Fibroblast of lung (primary cell): ENCODE data around the gene HES7. TPM values are rescaled to one million over a fixed set of nuclear protein-coding genes. Genes with fewer than 3 reads are reported as not detected.

Source experiments
- DNase-seq, 2 donors: peaks; one replicate each; pipeline versions ENCODE4 v3.0.0 to v3.0.0-alpha.2; 2010; ENCODE audit warnings: low read depth in 2 of 2
- H2AFZ ChIP-seq: 2 replicates; pipeline ENCODE4 v1.5.1; 2012; ENCODE audit warnings: low read length, control low read depth, inconsistent platforms
- H3K27ac ChIP-seq: 2 replicates; pipeline ENCODE4 v1.5.1; 2011; ENCODE audit warnings: low read length, control low read depth; ENCODE audit not compliant: insufficient read depth
- H3K27me3 ChIP-seq: 2 replicates; pipeline ENCODE4 v1.5.1; 2011; ENCODE audit warnings: mild to moderate bottlenecking, low read length; ENCODE audit not compliant: control insufficient read depth, insufficient read depth
- H3K36me3 ChIP-seq: 2 replicates; pipeline ENCODE4 v1.5.1; 2011; ENCODE audit warnings: low read length; ENCODE audit not compliant: control insufficient read depth, insufficient read depth
- H3K4me1 ChIP-seq: 2 replicates; pipeline ENCODE4 v1.5.1; 2011; ENCODE audit warnings: low read length; ENCODE audit not compliant: control insufficient read depth, insufficient read depth; ENCODE audit errors: extremely low read depth
- H3K4me2 ChIP-seq: 2 replicates; pipeline ENCODE4 v1.5.1; 2011; ENCODE audit warnings: low read length, control low read depth; ENCODE audit not compliant: insufficient read depth; ENCODE audit errors: extremely low read depth
- H3K4me3 ChIP-seq, 4 experiments: fragments of 200-600 bp in 1 of 4; sonication (generic) in 1 of 4; replicated peaks in 1 of 4; 2 replicates each; pipeline ENCODE4 v1.5.1; 2011 to 2016; ENCODE audit warnings: low read length in 4 of 4, low read depth in 3 of 4, mild to moderate bottlenecking in 3 of 4, control low read depth in 2 of 4, inconsistent platforms in 1 of 4, mixed read lengths in 1 of 4; ENCODE audit not compliant: insufficient read depth in 1 of 4; ENCODE audit errors: control extremely low read depth in 1 of 4
- H3K79me2 ChIP-seq: 2 replicates; pipeline ENCODE4 v1.5.1; 2012; ENCODE audit warnings: mild to moderate bottlenecking, low read length, inconsistent platforms; ENCODE audit not compliant: control insufficient read depth, insufficient read depth
- H3K9ac ChIP-seq: 2 replicates; pipeline ENCODE4 v1.5.1; 2011; ENCODE audit warnings: mild to moderate bottlenecking, low read length, control low read depth; ENCODE audit not compliant: insufficient read depth
- H3K9me3 ChIP-seq: 2 replicates; pipeline ENCODE4 v1.5.1; 2012; ENCODE audit warnings: low read depth, low read length; ENCODE audit not compliant: control insufficient read depth, insufficient read depth
- H4K20me1 ChIP-seq: 2 replicates; pipeline ENCODE4 v1.5.1; 2011; ENCODE audit warnings: low read length; ENCODE audit not compliant: control insufficient read depth, insufficient read depth; ENCODE audit errors: extremely low read depth
- CTCF ChIP-seq, 2 donors: IDR thresholded peaks in 1 of 2; conservative IDR thresholded peaks in 1 of 2; 1 replicate in 1 of 2; 2 replicates in 1 of 2; pipeline ENCODE4 v1.5.1; 2011 to 2012; ENCODE audit warnings: low read length in 2 of 2, control low read depth in 1 of 2, inconsistent platforms in 1 of 2, low read depth in 1 of 2, mild to moderate bottlenecking in 1 of 2
- EZH2 ChIP-seq: IDR thresholded peaks from 2 replicates; pipeline ENCODE4 v1.5.1; 2012; ENCODE audit warnings: low read length, control low read depth, mild to moderate bottlenecking; ENCODE audit errors: missing control alignments
- polyA plus RNA-seq, 2 donors: library from polyadenylated mRNA; depleted of rRNA in 1 of 2; stranded (reverse) in 1 of 2; unstranded in 1 of 2; fragments of >200 nt; gene quantifications; 2 replicates each; pipeline ENCODE4 v1.2.1, GENCODE V29; 2011 to 2012; ENCODE audit warnings: missing spikeins in 1 of 2
- total RNA-seq: library from RNA; depleted of rRNA; stranded (reverse); fragments of >200 nt; gene quantifications from 2 replicates; pipeline ENCODE4 v1.2.1, GENCODE V29; 2014

HES7 gene
- total and polyA plus RNA-seq, 2 donors (not counting 1 experiment from before 2014, with no cell fraction given): under 0.01 TPM; not detected in 1

DNA sequence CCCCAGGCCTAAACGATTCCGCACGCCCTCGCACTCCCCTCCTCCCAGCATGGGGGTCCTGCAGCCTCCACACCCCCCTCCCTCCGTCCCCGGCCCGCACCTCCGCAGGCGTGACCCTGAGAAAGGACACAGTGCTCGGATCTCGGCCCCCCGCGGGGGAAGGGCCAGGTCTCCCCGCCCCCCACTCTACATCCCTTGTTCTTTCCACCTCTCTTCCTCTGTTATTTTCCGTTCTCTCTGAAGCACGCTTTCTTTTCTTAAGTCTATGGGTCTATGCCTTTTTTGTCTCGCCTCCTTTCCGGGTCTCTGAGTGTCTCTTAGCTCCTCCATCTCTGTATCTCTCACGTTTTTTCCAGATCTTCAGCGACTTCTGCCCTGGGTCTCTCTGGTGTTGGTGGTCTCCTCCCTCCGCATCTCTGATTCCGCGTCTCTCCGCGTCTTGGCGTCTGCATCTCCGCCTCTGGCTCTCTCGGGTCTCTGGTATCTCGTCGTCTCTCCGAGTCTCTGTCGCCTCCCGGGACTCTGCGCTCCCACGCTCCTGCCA lies 2.1 kb upstream of the HES7 start:
- H3K9me3 ChIP-seq: no peaks in the 10 kb centered on the region
- TF ChIP-seq EZH2: no peak
- no peak for TF ChIP-seq CTCF (conservative IDR thresholded peaks at IDR 0.05 in 1 of 2, IDR thresholded peaks at IDR 0.05 in 1 of 2; ENCODE audit: low read depth in 1 of 2, low read length in 2 of 2)
- peak overlapping the region; percentile 50 for H3K9ac ChIP-seq
- H3K27me3 ChIP-seq: no peaks in the 10 kb centered on the region
- H3K4me1 ChIP-seq: peaks cover 5% of the 10 kb centered on the region
- DNase-seq: peak in 1 of 2 donors; percentile 34
- peak overlapping the region; percentile 26 for H3K27ac ChIP-seq
- H2AFZ ChIP-seq: peak overlapping the region; percentile 94
- H3K4me3 ChIP-seq: peak overlapping the region; percentile 62 to 90 (median 78)
- peak overlapping the region; percentile 94 for H3K4me2 ChIP-seq
- H3K36me3 ChIP-seq: no peaks in the 10 kb centered on the region
- H3K79me2 ChIP-seq: no peaks in the 10 kb centered on the region
- no peaks in the 10 kb centered on the region for H4K20me1 ChIP-seq

GRCh38 chr17:8125154-8125946 lies 1.4 kb upstream of the HES7 start:
- DNase-seq: peak; percentile 43 to 72
- no peak overlapping the region for H3K27ac ChIP-seq
- TF ChIP-seq EZH2 (peak; percentile 27), CTCF (conservative IDR thresholded peaks at IDR 0.05 in 1 of 2, IDR thresholded peaks at IDR 0.05 in 1 of 2; ENCODE audit: low read depth in 1 of 2, low read length in 2 of 2) (no peak)
- peaks cover 5% of the 10 kb centered on the region for H3K4me1 ChIP-seq
- no peaks in the 10 kb centered on the region for H3K27me3 ChIP-seq
- no peaks in the 10 kb centered on the region for H3K79me2 ChIP-seq
- peak overlapping the region; percentile 65 to 90 (median 78) for H3K4me3 ChIP-seq
- peak overlapping the region; percentile 25 for H3K9ac ChIP-seq
- H3K36me3 ChIP-seq: no peaks in the 10 kb centered on the region
- no peaks in the 10 kb centered on the region for H3K9me3 ChIP-seq
- H3K4me2 ChIP-seq: peak overlapping the region; percentile 94
- H2AFZ ChIP-seq: no peak overlapping the region
- no peaks in the 10 kb centered on the region for H4K20me1 ChIP-seq

GRCh38 chr17:8124350-8125153 lies 646 bp upstream of the HES7 start:
- TF ChIP-seq CTCF (conservative IDR thresholded peaks at IDR 0.05 in 1 of 2, IDR thresholded peaks at IDR 0.05 in 1 of 2; ENCODE audit: low read depth in 1 of 2, low read length in 2 of 2): no peak
- TF ChIP-seq EZH2: no peak
- DNase-seq: peak; percentile 11 to 35

More at GRCh38 chr17:8124350-8125153, 646 bp upstream of the HES7 start:
- no peak overlapping the region for H3K9ac ChIP-seq
- peak overlapping the region; percentile 62 to 90 (median 64) for H3K4me3 ChIP-seq
- peaks cover 5% of the 10 kb centered on the region for H3K4me1 ChIP-seq
- H3K27ac ChIP-seq: no peak overlapping the region
- no peaks in the 10 kb centered on the region for H3K79me2 ChIP-seq
- H3K27me3 ChIP-seq: no peaks in the 10 kb centered on the region
- no peak overlapping the region for H2AFZ ChIP-seq
- no peaks in the 10 kb centered on the region for H3K9me3 ChIP-seq
- no peaks in the 10 kb centered on the region for H3K36me3 ChIP-seq
- no peaks in the 10 kb centered on the region for H4K20me1 ChIP-seq
- peak overlapping the region; percentile 89 for H3K4me2 ChIP-seq
